SJSA1 (cell line): ENCODE data around the gene PLXDC2. TPM values are rescaled to one million over a fixed set of nuclear protein-coding genes. Genes with fewer than 3 reads are reported as not detected.

Experiments
- DNase-seq, 2 experiments: peaks; one replicate each; pipeline ENCODE4 v3.0.0-alpha.2; 2015 to 2020; ENCODE audit warnings: low spot score in 2 of 2, low read depth in 1 of 2
- H3K27ac ChIP-seq: fragments of 250-450 bp; sonication (Bioruptor Pico); 2 replicates; pipeline ENCODE4 v1.5.1; 2020; ENCODE audit warnings: mild to moderate bottlenecking, moderate library complexity
- H3K27me3 ChIP-seq: fragments of 250-450 bp; sonication (Bioruptor Pico); replicated peaks from 2 replicates; pipeline ENCODE4 v1.5.1; 2020; ENCODE audit warnings: mild to moderate bottlenecking, moderate library complexity
- H3K36me3 ChIP-seq: fragments of 250-450 bp; sonication (Bioruptor Pico); 2 replicates; pipeline ENCODE4 v1.5.1; 2020; ENCODE audit warnings: mild to moderate bottlenecking
- H3K4me1 ChIP-seq: fragments of 250-450 bp; sonication (Bioruptor Pico); replicated peaks from 2 replicates; pipeline ENCODE4 v1.6.1; 2021; ENCODE audit warnings: mild to moderate bottlenecking
- H3K4me3 ChIP-seq: fragments of 250-450 bp; sonication (Bioruptor Pico); 2 replicates; pipeline ENCODE4 v1.5.1; 2020; ENCODE audit warnings: mild to moderate bottlenecking
- H3K9me3 ChIP-seq: fragments of 250-450 bp; sonication (Bioruptor Pico); replicated peaks from 2 replicates; pipeline ENCODE4 v1.5.1; 2020; ENCODE audit warnings: mild to moderate bottlenecking
- total RNA-seq: library from RNA; depleted of rRNA; stranded (reverse); fragments of >200 nt; shearing (Covaris generic); gene quantifications from 2 replicates; pipeline ENCODE4 v1.2.3, GENCODE V29; 2014

The PLXDC2 gene
- total RNA-seq, 1 experiment from 2014 or later: 0.66 TPM

DNA sequence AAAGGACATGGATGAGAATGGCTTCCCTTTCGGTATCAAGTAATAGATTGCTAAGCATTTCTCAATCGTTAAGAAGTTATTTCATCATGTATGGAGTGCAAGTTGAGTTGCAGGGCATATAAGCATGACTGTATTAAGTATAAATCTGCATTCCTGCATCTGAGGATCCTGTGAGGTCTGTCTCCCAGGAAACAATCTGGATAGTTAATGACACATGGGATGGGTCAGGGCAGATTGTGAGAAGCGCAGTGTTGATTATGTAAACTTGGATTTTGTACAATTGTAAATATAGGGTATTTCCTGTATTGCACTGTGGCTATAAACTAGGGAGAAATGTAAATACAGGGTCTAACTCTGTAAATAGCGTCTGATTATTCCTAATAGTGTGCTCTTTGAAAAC, 102.6 kb downstream of the PLXDC2 start:
- 0 out of 2 replicates have a peak, but pooled peaks cover 7% of the 10 kb centered on the region for H3K9me3 ChIP-seq
- H3K27me3 ChIP-seq: no peaks in the 10 kb centered on the region
- H3K27ac ChIP-seq: no peak overlapping the region
- no peaks in the 10 kb centered on the region for H3K4me1 ChIP-seq
- no peak overlapping the region for H3K4me3 ChIP-seq
- DNase-seq: no peak
- no peaks in the 10 kb centered on the region for H3K36me3 ChIP-seq

GRCh38 chr10:19919671-19920070, 103.4 kb downstream of the PLXDC2 start:
- no peaks in the 10 kb centered on the region for H3K36me3 ChIP-seq
- DNase-seq: no peak
- no peak overlapping the region for H3K27ac ChIP-seq
- no peaks in the 10 kb centered on the region for H3K27me3 ChIP-seq
- H3K4me3 ChIP-seq: no peak overlapping the region
- 0 out of 2 replicates have a peak, but pooled peaks cover 7% of the 10 kb centered on the region for H3K9me3 ChIP-seq
- H3K4me1 ChIP-seq: no peaks in the 10 kb centered on the region

DNA sequence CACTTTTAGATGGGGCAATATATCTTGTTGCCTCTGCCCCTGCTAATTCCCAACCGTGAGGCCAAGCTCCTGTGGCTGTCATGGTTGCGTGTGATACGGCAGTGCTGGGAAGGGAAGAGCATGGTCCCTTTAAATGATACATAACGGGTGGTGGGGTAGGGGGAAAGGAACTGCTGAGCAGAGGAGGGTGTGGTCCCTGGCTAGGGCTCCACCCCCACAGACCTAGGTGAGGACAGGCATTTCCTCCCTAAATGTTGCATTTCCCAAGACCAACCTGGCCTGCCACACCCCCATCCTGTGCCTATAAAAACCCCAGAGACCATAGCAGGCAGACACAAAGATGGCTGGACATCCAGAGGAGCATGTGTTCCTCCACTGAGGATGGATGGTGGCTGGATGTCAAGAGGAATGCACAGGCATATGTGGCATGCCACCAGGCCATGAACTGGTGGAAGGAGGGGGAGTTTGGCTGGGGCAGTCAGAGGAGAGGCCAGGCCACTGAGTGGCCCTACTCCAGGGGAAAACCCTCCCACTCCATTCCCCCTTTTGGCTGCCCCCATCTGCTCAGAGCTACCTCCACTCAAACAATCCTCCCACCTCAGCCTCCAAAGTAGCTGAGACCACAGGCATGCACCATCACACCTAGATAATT, 104.0 kb downstream of the PLXDC2 start:
- no peaks in the 10 kb centered on the region for H3K4me1 ChIP-seq
- no peak overlapping the region for H3K27ac ChIP-seq
- no peaks in the 10 kb centered on the region for H3K36me3 ChIP-seq
- peaks cover 7% of the 10 kb centered on the region; the same call in 1 of the 2 replicates for H3K9me3 ChIP-seq
- no peak for DNase-seq
- no peaks in the 10 kb centered on the region for H3K27me3 ChIP-seq
- no peak overlapping the region for H3K4me3 ChIP-seq

DNA sequence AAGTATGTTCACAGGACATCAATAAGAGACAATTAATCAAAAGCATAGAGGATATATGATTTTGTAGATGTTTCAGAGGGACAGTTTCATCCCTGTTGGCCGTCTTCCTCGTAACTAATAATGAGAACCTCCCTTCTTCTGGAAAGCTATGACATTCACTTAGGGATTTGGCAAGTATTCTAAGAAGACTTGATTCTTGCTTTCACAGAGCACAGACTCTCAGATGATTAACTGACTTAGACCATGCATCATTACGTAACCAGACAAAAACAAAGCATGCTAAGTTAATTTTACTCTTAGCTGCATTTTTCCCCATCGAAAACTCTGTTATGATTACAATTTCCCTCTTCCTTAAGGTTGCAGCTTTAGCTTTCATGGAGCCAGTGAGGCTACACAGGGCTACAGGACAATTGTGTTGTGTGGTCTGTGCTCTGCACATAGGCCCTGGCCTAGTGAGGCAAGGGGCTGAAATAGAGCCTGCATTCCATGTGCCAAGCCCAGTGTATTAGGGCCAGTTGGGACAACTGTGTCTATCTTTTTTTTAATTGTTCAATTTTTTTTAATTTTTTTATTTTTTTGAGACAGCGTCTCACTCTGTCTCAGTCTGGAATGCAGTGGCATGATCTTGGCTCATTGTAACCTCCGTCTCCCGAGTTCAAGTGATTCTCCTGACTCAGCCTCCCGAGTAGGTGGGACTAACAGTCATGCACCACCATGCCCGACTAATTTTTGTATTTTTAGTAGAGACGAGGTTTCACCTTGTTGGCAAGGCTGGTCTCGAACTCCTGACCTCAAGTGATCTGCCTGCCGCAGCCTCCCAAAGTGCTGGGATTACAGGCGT, 105.3 kb downstream of the PLXDC2 start:
- Histone ChIP-seq H3K4me1 (no peaks in the 10 kb centered on the region), H3K4me3 (no peak overlapping the region), H3K27me3 (no peaks in the 10 kb centered on the region), H3K9me3 (peaks cover 7% of the 10 kb centered on the region; the same call in 1 of the 2 replicates), H3K27ac (no peak overlapping the region), H3K36me3 (no peaks in the 10 kb centered on the region)
- DNase-seq: no peak

- Histone ChIP-seq H3K27me3 (no peaks in the 10 kb centered on the region), H3K4me1 (no peaks in the 10 kb centered on the region)
Observed at GRCh38 chr10:19922236-19922963, 106.2 kb downstream of the PLXDC2 start.

DNA sequence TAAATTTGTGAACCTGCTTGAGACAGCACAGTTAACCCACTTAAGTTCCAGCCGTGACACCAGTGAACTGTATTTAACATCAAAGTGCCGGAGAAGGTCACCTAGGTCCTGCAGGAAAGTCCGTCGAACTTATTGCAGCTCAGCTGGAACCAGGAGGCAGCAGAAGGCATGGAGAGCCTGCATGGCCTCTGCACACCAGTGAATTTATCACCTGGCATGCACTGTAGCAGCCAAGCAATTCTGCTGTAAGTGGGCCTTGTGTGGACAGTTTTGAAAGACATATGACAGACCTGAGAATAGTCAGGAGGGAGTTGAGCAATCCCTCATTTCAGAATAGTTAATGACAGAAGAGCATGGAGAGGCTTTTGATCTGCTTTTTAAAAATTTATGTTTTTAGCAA, 108.8 kb downstream of the PLXDC2 start:
- Histone ChIP-seq H3K27ac (no peak overlapping the region), H3K27me3 (no peaks in the 10 kb centered on the region), H3K4me1 (no peaks in the 10 kb centered on the region), H3K36me3 (no peaks in the 10 kb centered on the region), H3K4me3 (no peak overlapping the region), H3K9me3 (peaks cover 10% of the 10 kb centered on the region; the same call in 1 of the 2 replicates)
- DNase-seq: no peak

More at GRCh38 chr10:19922236-19922963, 106.2 kb downstream of the PLXDC2 start:
- Histone ChIP-seq H3K9me3 (peaks cover 10% of the 10 kb centered on the region; the same call in 1 of the 2 replicates), H3K4me3 (no peak overlapping the region), H3K36me3 (no peaks in the 10 kb centered on the region), H3K27ac (no peak overlapping the region)
- DNase-seq: no peak

DNA sequence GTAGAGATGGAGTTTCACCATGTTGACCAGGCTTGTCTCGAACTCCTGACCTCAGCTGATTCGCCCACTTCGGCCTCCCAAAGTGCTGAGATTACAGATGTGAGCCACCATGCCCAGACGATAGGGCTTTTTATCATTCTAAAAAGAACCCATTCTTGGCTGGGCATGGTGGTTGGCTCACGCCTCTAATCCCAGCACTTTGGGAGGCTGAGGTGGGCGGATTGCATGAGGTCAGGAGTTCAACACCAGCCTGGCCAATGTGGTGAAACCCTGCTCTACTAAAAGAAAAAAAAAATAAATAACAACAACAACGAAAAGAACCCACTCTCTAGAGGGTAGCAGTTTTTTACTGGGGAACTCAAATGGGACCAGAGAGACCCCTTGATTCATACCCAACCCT, 112.7 kb downstream of the PLXDC2 start:
- Histone ChIP-seq H3K36me3 (no peaks in the 10 kb centered on the region), H3K27me3 (no peaks in the 10 kb centered on the region), H3K9me3 (peaks cover 8% of the 10 kb centered on the region; the same call in 1 of the 2 replicates), H3K27ac (no peak overlapping the region), H3K4me1 (no peaks in the 10 kb centered on the region), H3K4me3 (no peak overlapping the region)
- DNase-seq: no peak

DNA sequence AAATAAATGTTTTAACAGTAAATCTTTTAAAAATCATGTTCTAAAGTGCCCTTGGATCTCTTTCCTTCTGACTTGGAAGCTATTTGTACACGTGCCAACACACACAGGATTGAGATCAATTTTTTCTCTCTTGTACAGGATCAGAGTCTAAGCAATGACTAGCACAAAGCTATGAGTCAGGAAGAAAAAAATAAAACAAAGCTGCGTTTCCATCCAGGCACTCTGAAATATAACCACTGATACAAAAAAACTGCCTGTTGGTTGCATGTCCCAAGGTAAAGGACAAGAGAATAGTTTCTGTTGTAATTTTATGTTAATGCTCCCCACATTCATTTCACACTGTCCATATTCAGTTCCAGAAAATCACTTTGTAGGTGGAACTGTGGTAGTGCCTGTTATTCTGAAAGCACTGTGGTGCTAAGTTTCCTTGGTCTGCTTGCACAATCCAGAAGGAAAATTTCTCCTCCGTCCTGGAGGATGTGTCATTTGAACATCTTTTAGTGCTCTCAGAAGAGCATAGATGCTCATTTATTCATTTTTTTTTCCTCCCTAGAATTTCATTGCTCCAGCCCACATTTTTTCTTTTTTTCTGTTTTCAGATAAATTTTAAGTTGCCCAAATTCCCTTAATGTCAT, 113.4 kb downstream of the PLXDC2 start:
- Histone ChIP-seq H3K27ac (no peak overlapping the region), H3K9me3 (peaks cover 10% of the 10 kb centered on the region; the same call in 1 of the 2 replicates), H3K36me3 (no peaks in the 10 kb centered on the region), H3K4me3 (no peak overlapping the region), H3K27me3 (no peaks in the 10 kb centered on the region), H3K4me1 (no peaks in the 10 kb centered on the region)
- no peak for DNase-seq

DNA sequence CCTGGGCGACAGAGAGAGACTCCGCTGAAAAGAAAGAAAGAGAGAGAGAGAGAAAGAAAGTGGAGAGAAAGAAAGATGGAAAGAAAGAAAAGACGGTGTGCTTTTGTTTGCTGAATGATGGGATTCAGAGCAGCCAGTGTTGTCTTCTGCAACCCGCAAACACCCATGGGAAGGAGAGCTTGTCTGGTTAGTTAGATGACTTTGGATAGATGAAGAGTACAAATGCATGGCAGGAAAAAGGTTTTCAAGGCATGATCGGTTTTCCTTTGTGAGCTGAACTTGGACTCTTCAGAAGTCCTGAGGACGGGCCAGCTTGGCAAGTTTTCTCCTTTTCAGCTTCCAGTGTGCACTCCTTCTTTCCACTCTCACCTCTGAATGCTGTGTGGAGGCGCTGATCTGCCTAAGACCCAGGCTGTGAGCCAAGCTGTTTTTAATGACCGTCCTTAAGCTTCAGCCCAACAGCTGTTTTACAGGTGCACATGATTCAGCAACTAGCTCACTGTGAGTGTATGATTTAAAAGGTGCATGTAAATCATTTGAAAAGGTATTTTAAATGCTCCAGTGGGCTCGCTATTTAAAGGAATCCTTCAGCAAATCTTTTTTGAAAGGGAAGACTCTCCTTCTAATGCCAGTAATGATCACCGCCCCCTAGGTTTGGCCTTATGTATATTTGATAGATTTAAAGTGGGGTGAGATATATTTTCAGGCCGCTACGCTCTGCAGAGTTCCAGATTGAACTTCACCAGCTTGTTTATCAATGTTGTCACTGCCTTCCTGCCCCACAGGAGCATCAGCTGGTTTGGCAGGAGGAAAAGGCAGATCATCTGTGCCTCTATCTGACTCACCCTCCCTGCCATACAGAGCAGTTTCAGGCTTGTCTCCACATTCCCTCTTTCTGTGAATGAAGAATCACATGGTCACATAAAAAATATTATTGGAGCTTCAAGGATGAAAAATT, 115.0 kb downstream of the PLXDC2 start:
- H3K9me3 ChIP-seq: 0 out of 2 replicates have a peak, but pooled peaks cover 10% of the 10 kb centered on the region
- H3K4me1 ChIP-seq: no peaks in the 10 kb centered on the region
- H3K4me3 ChIP-seq: no peak overlapping the region
- no peak for DNase-seq
- no peaks in the 10 kb centered on the region for H3K36me3 ChIP-seq
- H3K27ac ChIP-seq: no peak overlapping the region
- H3K27me3 ChIP-seq: no peaks in the 10 kb centered on the region

- Histone ChIP-seq H3K27me3 (no peaks in the 10 kb centered on the region), H3K27ac (no peak overlapping the region), H3K36me3 (no peaks in the 10 kb centered on the region), H3K4me1 (no peaks in the 10 kb centered on the region), H3K4me3 (no peak overlapping the region), H3K9me3 (0 out of 2 replicates have a peak, but pooled peaks cover 8% of the 10 kb centered on the region)
- DNase-seq: no peak
Observed at GRCh38 chr10:19931894-19932590, 115.8 kb downstream of the PLXDC2 start.

GRCh38 chr10:19932806-19933371, 116.7 kb downstream of the PLXDC2 start:
- H3K36me3 ChIP-seq: no peaks in the 10 kb centered on the region
- no peak overlapping the region for H3K27ac ChIP-seq
- no peak for DNase-seq
- H3K27me3 ChIP-seq: no peaks in the 10 kb centered on the region
- H3K4me1 ChIP-seq: no peaks in the 10 kb centered on the region
- 0 out of 2 replicates have a peak, but pooled peaks cover 7% of the 10 kb centered on the region for H3K9me3 ChIP-seq
- H3K4me3 ChIP-seq: no peak overlapping the region

GRCh38 chr10:19933772-19934171, 117.5 kb downstream of the PLXDC2 start:
- peaks cover 7% of the 10 kb centered on the region; the same call in 1 of the 2 replicates for H3K9me3 ChIP-seq
- no peak overlapping the region for H3K27ac ChIP-seq
- no peak for DNase-seq
- H3K27me3 ChIP-seq: no peaks in the 10 kb centered on the region
- no peaks in the 10 kb centered on the region for H3K36me3 ChIP-seq
- H3K4me1 ChIP-seq: no peaks in the 10 kb centered on the region
- H3K4me3 ChIP-seq: no peak overlapping the region
